ENCODE data around the gene ATP6V1G2.
A peak's percentile ranks its signal among the peaks of the same experiment; 100 is the strongest.

The ATP6V1G2 gene

DNA sequence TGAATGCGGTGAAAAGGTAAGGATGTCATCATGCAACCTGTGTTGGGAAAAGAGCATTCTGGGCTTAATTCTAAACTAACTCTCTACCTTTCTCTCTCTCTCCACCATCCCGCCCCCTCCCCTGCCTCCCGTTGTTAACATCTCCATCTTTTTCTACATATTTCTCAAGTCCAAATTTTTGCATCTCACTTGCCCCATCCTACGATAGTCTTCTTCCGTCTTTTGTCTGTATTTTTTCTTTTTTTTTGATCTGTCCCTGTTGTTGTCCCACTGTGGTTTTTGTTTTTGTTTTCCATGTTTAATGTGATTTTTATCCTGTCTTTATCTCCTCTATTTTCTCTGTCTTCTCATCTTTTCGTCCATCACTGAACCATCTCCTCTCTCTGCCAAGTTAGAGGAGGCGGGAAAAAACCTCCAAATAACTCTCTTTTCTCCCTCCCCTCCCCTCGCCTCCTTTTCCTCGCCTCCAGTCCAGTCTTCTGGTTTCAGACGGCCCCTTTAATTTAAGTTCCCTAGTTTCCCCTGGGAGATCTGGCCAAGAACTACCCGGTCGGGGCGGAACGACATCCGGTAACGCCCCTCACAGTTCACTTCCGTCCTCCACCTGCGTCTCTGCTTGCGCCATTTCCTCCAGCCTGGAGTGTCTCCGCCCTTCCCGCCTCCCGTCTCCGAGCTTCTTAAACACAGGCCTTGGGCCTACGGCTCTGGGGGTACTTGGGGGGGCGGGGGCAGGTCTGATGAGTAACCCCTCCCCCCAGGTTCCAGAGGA, 734 bp upstream of the ATP6V1G2 start, which contains the start of gene NFKBIL1:
Gene NFKBIL1, plus strand, starts transcription at position 651 of the 769 bp plus-strand sequence. Its CDS starts 87 bp downstream, at position 738.
- peak; percentile 92 for DNase-seq

GRCh38 chr6:31545291-31545690, 1.1 kb downstream of the ATP6V1G2 start:
- DNase-seq, result no peak

GRCh38 chr6:31544676-31545075, 1.7 kb downstream of the ATP6V1G2 start:
- DNase-seq, result no peak

- no peak for DNase-seq
Observed at GRCh38 chr6:31543639-31544038, 2.8 kb downstream of the ATP6V1G2 start.

- DNase-seq, result peak; percentile 85
Observed at GRCh38 chr6:31541658-31542521, 4.5 kb downstream of the ATP6V1G2 start, which contains the start of gene DDX39B. DDX39B (minus strand) TSS chr6:31542003; CDS start chr6:31540532, 1,471 bp downstream.

GRCh38 chr6:31541059-31541657, 5.2 kb downstream of the ATP6V1G2 start:
- DNase-seq, result no peak

- no peak for DNase-seq
Observed at GRCh38 chr6:31540640-31541039, 5.8 kb downstream of the ATP6V1G2 start.

DNA sequence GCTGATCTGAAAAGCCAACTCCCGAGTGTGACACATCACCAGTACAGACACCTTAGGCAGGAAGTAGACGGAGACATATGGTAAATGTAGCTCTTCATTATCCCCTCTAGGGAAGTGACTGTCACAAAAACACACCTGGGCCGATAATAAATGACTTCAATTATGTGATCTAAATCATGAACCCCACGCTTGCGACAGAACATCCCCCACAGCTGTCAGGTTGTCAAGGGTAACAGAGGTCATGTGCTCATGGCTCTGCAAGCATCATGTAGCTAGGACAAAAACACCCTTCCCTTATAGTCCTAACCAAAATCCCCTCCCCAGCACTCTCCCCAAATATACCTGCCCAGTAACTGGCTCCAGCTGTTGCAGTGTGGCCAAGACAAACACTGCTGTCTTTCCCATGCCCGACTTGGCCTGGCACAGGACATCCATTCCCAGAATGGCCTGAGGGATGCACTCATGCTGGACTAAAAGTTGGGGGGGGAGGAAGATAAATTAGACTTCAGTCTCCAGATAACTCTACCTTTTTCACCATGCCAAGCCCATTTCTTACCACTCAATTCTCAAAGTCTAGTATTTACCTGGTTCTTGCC, 7.5 kb downstream of the ATP6V1G2 start:
- DNase-seq, result no peak

GRCh38 chr6:31535538-31536324, 10.7 kb downstream of the ATP6V1G2 start:
- no peak for DNase-seq

- DNase-seq, result no peak
Observed at GRCh38 chr6:31534521-31535040, 11.8 kb downstream of the ATP6V1G2 start.

DNA sequence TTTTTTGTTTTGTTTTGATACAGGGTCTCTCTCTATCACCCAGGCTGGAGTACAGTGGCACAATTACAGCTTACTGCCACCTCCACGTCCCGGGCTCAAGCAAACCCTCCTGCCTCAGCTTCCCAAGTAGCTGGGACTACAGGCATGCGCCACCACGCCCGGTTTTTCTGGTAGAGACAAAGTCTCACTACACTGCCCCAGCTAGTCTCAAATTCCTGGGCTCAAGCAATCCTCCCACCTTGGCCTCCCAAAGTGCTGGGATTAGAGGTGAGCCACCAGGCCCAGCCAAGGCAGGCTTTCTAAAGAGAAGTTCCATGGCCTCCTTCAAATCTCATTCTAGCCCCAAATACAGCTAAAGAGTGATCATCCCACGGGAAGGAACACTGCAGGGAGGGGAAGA, 12.4 kb downstream of the ATP6V1G2 start:
- DNase-seq, result no peak

- no peak for DNase-seq
Observed at GRCh38 chr6:31533455-31533841, 13.0 kb downstream of the ATP6V1G2 start.

- DNase-seq, result no peak
Observed at GRCh38 chr6:31532644-31533454, 13.6 kb downstream of the ATP6V1G2 start.

DNA sequence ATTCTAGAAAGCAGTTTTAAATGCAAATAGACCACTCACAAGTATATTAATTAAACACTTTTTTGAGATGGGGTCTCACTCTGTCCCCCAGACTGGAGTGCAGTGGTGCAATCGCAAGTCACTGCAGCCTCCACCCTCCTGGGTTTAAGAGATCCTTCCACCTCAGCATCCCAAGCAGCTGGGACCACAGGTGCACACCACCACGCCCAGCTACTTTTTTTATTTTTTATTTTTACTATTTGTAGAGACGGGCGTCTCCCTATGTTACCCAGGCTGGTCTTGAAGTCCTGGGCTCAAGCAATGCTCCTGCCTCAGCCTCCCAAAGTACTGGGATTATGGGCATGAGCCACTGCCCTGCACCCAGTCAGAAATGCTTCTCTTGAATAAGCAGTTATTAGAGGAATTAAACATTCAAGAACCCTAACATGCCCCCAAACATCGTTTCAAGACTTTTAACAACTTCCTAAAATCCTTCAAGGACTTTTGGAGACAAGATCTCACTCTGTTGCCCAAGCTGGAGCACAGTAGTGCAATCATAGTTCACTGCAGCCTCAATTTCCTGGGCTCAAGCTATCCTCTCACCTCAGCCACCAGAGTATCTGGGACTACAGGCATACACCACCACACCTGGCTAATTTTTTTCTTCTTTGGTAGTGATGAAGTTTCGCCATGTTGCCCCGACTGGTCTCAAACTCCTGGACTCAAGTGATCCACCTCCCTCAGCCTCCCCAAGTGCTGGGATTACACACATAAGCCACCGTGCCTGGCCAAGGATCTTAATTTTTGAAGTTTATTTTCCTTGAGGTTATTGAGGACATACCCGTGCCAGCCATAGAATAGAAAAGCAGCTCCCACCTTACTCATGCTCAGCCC, 14.4 kb downstream of the ATP6V1G2 start:
- DNase-seq, result no peak

- DNase-seq, result no peak
Observed at GRCh38 chr6:31531162-31531561, 15.2 kb downstream of the ATP6V1G2 start.

DNA sequence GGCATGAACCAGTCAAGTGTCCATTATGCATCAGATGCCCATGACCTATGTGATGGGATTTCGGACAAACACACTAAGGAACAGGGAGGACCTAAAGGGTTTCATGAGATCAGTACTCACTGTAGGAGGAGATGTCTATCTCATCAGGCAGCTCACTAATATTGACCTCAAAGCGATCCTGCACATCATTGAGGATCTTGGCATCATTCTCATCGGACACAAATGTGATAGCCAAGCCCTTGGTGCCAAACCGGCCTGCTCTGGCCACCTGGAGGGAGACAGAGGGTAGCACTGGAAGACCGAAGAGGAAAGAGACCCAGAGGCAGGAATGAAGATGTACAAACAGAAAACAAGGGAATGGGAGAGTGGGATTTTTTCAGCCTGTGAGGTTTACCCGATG, 15.7 kb downstream of the ATP6V1G2 start:
- no peak for DNase-seq

DNA sequence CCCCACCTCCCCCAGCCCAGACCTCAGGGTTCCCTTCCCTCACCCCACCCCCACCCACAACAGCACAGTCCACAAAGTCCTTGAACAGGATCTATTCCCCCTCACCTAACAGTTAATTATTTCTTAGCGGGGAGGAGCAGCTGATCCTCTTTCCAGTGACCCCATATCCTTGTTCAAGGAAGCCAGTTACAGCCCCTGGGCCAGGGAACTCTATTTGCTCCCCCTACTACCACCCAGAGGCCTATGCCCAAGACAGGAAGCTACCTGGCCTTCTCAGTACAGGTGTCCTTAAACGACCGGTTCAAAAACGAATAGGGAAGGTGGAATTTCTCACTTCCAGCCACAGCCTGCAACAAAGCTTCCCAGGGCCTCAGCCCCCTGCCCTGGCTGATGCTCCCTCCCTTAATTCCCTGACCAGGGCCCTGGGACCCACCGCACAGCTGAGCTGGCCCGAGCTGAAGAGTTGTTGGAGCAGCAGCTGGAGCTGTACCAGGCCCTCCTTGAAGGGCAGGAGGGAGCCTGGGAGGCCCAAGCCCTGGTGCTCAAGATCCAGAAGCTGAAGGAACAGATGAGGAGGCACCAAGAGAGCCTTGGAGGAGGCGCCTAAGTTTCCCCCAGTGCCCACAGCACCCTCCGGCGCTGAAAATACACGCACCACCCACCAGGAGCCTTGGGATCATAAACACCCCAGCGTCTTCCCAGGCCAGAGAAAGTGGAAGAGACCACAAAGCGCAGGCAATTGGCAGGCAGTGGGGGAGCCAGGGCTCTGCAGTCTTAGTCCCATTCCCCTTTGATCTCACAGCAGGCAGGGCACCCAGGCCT, 16.9 kb downstream of the ATP6V1G2 start:
- no peak for DNase-seq

DNA sequence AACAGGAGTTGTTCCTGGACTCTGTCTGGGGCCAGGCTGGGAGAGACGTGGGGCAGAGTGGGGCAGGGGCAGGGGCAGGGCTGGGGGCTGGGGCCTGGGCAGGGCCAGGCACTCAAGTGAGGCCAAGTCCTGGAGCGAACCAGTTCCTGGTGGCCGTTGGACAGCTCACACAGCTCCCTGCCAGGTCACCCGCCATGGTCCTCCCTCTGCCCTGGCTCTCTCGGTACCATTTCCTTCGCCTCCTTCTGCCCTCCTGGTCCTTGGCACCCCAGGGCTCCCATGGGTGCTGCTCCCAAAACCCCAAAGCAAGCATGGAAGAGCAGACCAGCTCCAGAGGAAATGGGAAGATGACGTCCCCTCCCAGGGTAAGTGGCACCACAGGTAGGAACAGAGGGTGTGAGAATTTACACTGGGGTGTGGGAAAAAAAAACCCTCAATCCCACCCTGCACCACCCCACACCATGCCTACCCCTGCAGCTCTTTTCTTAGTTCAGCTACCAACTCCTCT, 17.5 kb downstream of the ATP6V1G2 start, which contains the start of gene MCCD1:
Gene MCCD1, plus strand, starts transcription at position 142 of the 508 bp plus-strand sequence. Its CDS starts 53 bp downstream, at position 195.
- no peak for DNase-seq
